ENCODE measurements around the gene SMAD7. TPM values are rescaled to one million over a fixed set of nuclear protein-coding genes. Genes with fewer than 3 reads are reported as not detected.

SMAD7 gene
- total and polyA plus RNA-seq, 2 experiments from 2014 or later, result 11.8 to 29.8 TPM

- peak overlapping the region; percentile 40; the same call in 1 of the 2 replicates for H3K27ac Mint-ChIP-seq
- H3K36me3 Mint-ChIP-seq (ENCODE audit: low read depth), result no peaks in the 10 kb centered on the region
- no peaks in the 10 kb centered on the region for H3K9me3 Mint-ChIP-seq
- Histone ChIP-seq H3K79me2 (replicated peaks; ENCODE audit: insufficient read depth) (no peaks in the 10 kb centered on the region), H3K4me3 (no peak overlapping the region), H3K4me2 (no peak overlapping the region), H3K27me3 (ENCODE audit: insufficient read depth) (no peaks in the 10 kb centered on the region), H3K9me2 (ENCODE audit: insufficient read depth) (no peaks in the 10 kb centered on the region), H3K4me1 (ENCODE audit: insufficient read depth) (no peaks in the 10 kb centered on the region), H3F3A (replicated peaks; ENCODE audit: low read depth) (no peaks in the 10 kb centered on the region), H3K27ac (ENCODE audit: low read depth) (no peak overlapping the region), H3K36me3 (ENCODE audit: insufficient read depth) (no peaks in the 10 kb centered on the region), H2AFZ (peak overlapping the region; percentile 80; the same call in 1 of the 2 replicates), H4K20me1 (replicated peaks; ENCODE audit: insufficient read depth) (no peaks in the 10 kb centered on the region)
- H3K4me1 Mint-ChIP-seq, result peaks cover 5% of the 10 kb centered on the region; the same call in 2 of the 3 replicates
- ATAC-seq, result no peak
- TF ChIP-seq POLR2AphosphoS5 (IDR thresholded peaks at IDR 0.05; ENCODE audit: low read depth) (no peak), EZH2phosphoT487 (IDR thresholded peaks at IDR 0.05; ENCODE audit: unreplicated experiment) (no peak), JUNB (IDR thresholded peaks at IDR 0.05; ENCODE audit: unreplicated experiment) (no peak), NANOG (IDR thresholded peaks at IDR 0.05; ENCODE audit: borderline replicate concordance) (no peak), ZNF331 (CRISPR knock-in tag; IDR thresholded peaks at IDR 0.05; ENCODE audit: low read depth) (no peak), EZH2 (IDR thresholded peaks at IDR 0.05; ENCODE audit: low read depth, unreplicated experiment) (no peak), ZNF114 (CRISPR knock-in tag; IDR thresholded peaks at IDR 0.05) (no peak), REST (IDR thresholded peaks at IDR 0.05; ENCODE audit: unreplicated experiment) (no peak), ETS1 (IDR thresholded peaks at IDR 0.05) (no peak), STAT1 (IDR thresholded peaks at IDR 0.05; ENCODE audit: unreplicated experiment) (no peak), CTCF (conservative IDR thresholded peaks at IDR 0.05; ENCODE audit: low read depth in 2 of 2) (no peak), ZNF462 (CRISPR knock-in tag; IDR thresholded peaks at IDR 0.05) (no peak), CREB1 (CRISPR knock-in tag; IDR thresholded peaks at IDR 0.05; ENCODE audit: low read depth) (no peak)
- DNase-seq (ENCODE audit: low spot score), result no peak
- no peaks in the 10 kb centered on the region for H3K27me3 Mint-ChIP-seq (ENCODE audit: insufficient read depth, low read depth, poor library complexity)
- H3K4me3 Mint-ChIP-seq, result no peak overlapping the region; the same call in 2 of the 3 replicates
Measured at GRCh38 chr18:48896326-48896874, 54.4 kb downstream of the SMAD7 start.
